Measurements from ENCODE around the gene RIN2.

RIN2 gene, protein sequence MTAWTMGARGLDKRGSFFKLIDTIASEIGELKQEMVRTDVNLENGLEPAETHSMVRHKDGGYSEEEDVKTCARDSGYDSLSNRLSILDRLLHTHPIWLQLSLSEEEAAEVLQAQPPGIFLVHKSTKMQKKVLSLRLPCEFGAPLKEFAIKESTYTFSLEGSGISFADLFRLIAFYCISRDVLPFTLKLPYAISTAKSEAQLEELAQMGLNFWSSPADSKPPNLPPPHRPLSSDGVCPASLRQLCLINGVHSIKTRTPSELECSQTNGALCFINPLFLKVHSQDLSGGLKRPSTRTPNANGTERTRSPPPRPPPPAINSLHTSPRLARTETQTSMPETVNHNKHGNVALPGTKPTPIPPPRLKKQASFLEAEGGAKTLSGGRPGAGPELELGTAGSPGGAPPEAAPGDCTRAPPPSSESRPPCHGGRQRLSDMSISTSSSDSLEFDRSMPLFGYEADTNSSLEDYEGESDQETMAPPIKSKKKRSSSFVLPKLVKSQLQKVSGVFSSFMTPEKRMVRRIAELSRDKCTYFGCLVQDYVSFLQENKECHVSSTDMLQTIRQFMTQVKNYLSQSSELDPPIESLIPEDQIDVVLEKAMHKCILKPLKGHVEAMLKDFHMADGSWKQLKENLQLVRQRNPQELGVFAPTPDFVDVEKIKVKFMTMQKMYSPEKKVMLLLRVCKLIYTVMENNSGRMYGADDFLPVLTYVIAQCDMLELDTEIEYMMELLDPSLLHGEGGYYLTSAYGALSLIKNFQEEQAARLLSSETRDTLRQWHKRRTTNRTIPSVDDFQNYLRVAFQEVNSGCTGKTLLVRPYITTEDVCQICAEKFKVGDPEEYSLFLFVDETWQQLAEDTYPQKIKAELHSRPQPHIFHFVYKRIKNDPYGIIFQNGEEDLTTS

GRCh38 chr20:19758133-19758500 lies at the start of gene RIN2:
Gene RIN2 (plus strand): TSS chr20:19758258. CDS start chr20:19889602, 131,344 bp downstream.
- DNase-seq = no peak

- no peak for DNase-seq
Observed at GRCh38 chr20:19709635-19710335, 48.3 kb upstream of the RIN2 start.

GRCh38 chr20:19710336-19711120 lies 47.5 kb upstream of the RIN2 start:
- DNase-seq = no peak

GRCh38 chr20:19711126-19711525 lies 46.9 kb upstream of the RIN2 start:
- DNase-seq = no peak

- no peak for DNase-seq
Observed at GRCh38 chr20:19712721-19713260, 45.3 kb upstream of the RIN2 start.

- DNase-seq = no peak
Observed at GRCh38 chr20:19713822-19714578, 44.1 kb upstream of the RIN2 start.

DNA sequence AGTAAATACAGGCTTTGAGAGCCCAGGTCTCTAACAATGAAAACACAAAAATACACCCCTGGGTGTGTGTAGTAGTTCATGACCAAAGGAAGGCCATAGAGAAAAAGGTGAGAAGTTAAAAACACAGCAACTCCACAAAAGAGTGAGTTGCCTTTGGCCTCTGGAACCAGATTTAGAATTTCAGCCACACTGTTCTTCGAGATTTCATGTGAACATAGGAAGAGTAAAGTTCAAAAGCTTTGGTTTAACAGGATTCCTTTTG lies 43.5 kb upstream of the RIN2 start:
- DNase-seq = no peak

- no peak for DNase-seq
Observed at GRCh38 chr20:19715986-19716385, 42.1 kb upstream of the RIN2 start.

DNA sequence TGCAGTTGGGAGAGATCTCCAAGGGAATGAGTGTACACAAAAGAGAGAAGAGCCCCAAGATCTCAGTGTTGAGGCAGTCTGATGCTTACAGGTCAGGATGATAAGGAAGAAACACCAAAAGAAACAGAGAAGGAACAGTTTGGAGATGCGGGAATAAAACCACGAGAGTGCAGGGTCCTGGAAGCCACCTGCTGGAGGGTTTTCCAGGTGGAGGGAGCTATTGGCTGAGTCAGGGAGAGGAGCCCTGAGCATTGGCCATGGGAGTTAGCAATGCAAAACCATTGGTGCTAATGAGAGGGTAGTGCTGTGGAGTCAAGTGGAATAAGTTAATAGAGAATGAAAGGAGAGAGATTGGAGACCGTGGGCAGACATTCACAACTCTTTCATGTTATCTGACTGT lies 39.2 kb upstream of the RIN2 start:
- DNase-seq = no peak

DNA sequence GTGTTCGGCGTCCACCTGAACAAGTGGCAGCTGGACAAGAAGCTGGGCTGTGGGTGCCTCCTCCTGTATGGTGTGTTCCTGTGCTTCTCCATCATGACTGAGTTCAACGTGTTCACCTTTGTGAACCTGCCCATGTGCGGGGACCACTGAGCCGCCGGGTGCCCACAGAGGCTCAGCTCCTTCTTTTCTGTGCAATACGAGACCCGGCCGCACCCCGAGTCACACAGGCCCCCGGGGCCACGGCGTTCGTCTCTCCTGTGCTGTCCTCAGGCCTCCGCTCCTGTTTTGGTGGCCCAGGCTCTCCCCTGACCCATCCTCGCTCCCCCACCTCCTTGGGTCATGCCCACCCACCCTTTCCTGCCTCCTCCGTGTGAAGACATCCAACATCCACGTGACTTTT lies 37.1 kb upstream of the RIN2 start:
- no peak for DNase-seq

- no peak for DNase-seq
Observed at GRCh38 chr20:19723051-19723450, 35.0 kb upstream of the RIN2 start.

DNA sequence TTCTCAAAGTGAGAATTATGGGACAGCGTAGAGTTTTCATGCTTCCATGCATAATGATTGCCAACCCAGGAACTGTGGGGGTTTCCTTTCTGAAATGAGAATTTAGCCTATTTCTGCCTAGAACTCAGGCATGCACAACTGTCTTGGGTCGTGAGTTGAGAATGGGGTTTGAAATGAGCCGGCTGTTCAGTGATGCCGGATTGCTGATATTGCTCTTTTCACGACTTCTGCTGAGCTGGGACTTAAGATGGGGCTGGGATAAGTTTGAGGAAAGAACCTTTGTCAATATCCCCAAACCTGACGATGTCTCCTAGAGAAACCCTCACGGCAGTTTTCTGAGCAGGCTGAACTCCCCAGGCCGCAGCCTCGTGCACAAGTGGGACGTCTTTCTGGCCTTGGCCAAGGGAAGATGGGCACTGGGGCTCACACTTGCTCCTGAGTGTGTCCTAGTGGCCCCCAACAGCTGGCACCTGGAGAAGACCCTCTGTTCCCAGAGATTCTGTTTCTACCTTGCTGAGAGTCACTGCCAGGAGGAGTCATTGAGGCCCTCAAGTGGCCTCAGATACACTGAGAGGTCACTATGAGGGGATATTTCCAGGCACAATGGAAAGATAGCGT lies 34.1 kb upstream of the RIN2 start:
- DNase-seq = no peak

GRCh38 chr20:19725373-19725772 lies 32.7 kb upstream of the RIN2 start:
- no peak for DNase-seq

DNA sequence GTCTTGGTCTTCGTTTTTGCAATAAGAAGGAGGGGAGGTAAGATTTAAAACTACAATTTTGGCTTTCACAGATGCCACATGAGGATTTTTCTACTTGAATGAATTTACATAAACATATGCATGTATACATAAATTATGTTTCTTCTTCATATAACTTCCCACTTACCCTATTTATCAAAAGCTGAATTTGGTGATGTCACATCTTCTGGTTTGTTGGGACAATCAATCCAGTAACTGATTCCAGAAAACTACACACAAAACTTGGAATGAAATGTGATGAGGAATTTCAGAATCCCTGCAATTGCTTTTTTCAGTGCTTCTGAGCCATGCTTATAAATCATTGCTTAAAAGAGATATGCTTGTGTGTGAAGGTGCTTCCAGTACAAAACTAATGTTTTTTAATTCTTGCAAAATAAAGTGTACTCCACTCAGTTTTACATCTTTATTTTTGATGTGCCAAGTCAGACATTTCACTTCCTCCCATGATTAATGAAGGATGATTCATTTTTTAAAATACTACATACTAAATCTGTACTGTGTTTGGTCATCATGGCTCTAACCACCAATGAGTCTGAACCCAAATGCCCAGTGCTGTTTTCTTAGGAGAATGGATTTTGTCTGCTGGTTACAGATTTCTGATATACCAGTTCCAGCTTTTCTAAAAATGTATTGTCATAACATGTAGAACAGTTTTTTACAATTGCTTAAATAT lies 32.1 kb upstream of the RIN2 start:
- no peak for DNase-seq

- DNase-seq = no peak
Observed at GRCh38 chr20:19727251-19727847, 30.7 kb upstream of the RIN2 start.

- DNase-seq = no peak
Observed at GRCh38 chr20:19729672-19730071, 28.4 kb upstream of the RIN2 start.

GRCh38 chr20:19730706-19731105 lies 27.4 kb upstream of the RIN2 start:
- no peak for DNase-seq

DNA sequence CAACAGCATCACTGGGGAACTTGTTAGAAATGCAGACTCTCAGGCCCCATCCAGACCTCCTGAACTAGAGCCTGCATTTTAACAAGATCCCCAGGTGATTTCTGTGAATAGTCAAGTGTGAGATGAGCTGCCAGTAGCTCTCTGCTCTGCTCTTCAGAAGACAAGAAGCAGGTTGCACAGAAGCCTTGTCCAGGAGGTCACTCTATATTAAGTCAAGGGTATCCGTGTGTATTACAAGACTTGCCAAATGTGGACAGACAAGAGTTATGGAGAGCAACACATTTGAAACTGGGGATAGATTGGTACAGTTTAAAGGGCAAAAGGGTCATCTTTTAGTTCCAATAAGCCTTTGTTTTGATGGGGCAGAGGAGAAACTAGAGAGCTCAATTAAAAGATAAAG lies 23.2 kb upstream of the RIN2 start:
- no peak for DNase-seq

DNA sequence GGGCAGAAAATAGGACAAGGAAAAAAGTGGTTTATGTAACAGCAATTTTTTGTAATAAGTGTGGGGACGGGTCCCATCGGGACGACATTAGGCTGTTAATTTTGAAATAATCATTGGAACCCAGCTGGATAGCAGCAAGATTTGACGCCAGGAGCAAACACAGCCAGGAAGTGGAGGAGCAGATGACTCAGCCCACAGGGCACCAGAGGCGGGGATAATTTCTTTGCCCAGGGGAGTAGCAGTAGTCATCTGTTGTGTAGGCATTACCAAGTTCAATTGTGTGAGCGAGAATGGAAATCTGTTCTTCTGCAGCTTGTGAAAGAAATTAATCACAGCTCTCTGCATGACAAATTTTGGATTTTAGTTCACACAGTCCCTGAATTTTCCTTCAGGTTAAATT lies 22.6 kb upstream of the RIN2 start:
- no peak for DNase-seq

- DNase-seq = no peak
Observed at GRCh38 chr20:19737025-19737424, 21.0 kb upstream of the RIN2 start.
